IMR-90 (cell line): Measurements from ENCODE around the gene ARHGAP36. TPM values are rescaled to one million over a fixed set of nuclear protein-coding genes. Genes with fewer than 3 reads are reported as not detected.

Experiments used
- ATAC-seq: fragments of 200-7000 bp; cut with Tn5 transposase; 2 replicates; pipeline ENCODE4 v1.9.1; 2020; ENCODE audit warnings: low read depth, mild to moderate bottlenecking, moderate library complexity
- BruUV-seq: library from RNA; stranded (reverse); fragments of 400-500 nt; replicated peaks from 2 replicates; lab custom pipeline; 2021; lab: Mats Ljungman, UMichigan
- CTCF ChIA-PET: fragments of 300-600 bp; formaldehyde crosslinking; extraction: SDS; loops from one replicate; lab custom pipeline; 2021; ENCODE audit warnings: antibody characterized with exemption; lab: Yijun Ruan, JAX
- POLR2A ChIA-PET: fragments of 300-600 bp; sonication (Branson Sonifier 250); formaldehyde crosslinking; loops from one replicate; lab custom pipeline; 2022; ENCODE audit warnings: antibody characterized with exemption; ENCODE audit not compliant: unreplicated experiment; lab: Charles Lee
- DNase-seq: peaks from one replicate; pipeline ENCODE4 v3.0.0; 2013
- H2AFZ ChIP-seq: replicated peaks from 2 replicates; pipeline ENCODE3; 2013; ENCODE audit warnings: low read length, mild to moderate bottlenecking; ENCODE audit not compliant: poor library complexity
- H2AK5ac ChIP-seq: 2 replicates; pipeline ENCODE4 v1.6.1; 2013; ENCODE audit warnings: low read depth, low read length, inconsistent platforms
- H2AK9ac ChIP-seq: replicated peaks from 2 replicates; pipeline ENCODE3; 2013; ENCODE audit warnings: mild to moderate bottlenecking, low read depth, low read length, moderate library complexity; ENCODE audit not compliant: poor library complexity
- H2BK120ac ChIP-seq: 2 replicates; pipeline ENCODE4 v1.6.1; 2013; ENCODE audit warnings: low read depth, low read length, inconsistent platforms
- H2BK15ac ChIP-seq: 3 replicates; pipeline ENCODE4 v1.6.1; 2013; ENCODE audit warnings: low read depth, low read length, inconsistent platforms
- H2BK20ac ChIP-seq: 2 replicates; pipeline ENCODE4 v1.6.1; 2013; ENCODE audit warnings: low read depth, mild to moderate bottlenecking, inconsistent platforms, low read length, moderate library complexity
- H2BK5ac ChIP-seq: 2 replicates; pipeline ENCODE4 v1.6.1; 2013; ENCODE audit warnings: mild to moderate bottlenecking, low read depth, low read length, inconsistent platforms; ENCODE audit not compliant: poor library complexity, severe bottlenecking
- H3K14ac ChIP-seq: replicated peaks from 2 replicates; pipeline ENCODE4 v1.6.1; 2013; ENCODE audit warnings: low read depth, low read length, inconsistent platforms
- H3K18ac ChIP-seq: 2 replicates; pipeline ENCODE4 v1.6.1; 2013; ENCODE audit warnings: low read depth, low read length, control low read depth
- H3K23ac ChIP-seq: 2 replicates; pipeline ENCODE4 v1.6.1; 2013; ENCODE audit warnings: low read depth, low read length, inconsistent platforms
- H3K27ac ChIP-seq: 2 replicates; pipeline ENCODE4 v1.5.1; 2013; ENCODE audit warnings: mild to moderate bottlenecking, control low read depth, low read length; ENCODE audit not compliant: insufficient read depth
- H3K27me3 ChIP-seq: 2 replicates; pipeline ENCODE4 v1.6.1; 2013; ENCODE audit warnings: low read length; ENCODE audit not compliant: control insufficient read depth, insufficient read depth
- H3K36me3 ChIP-seq: 2 replicates; pipeline ENCODE4 v1.6.1; 2013; ENCODE audit warnings: low read length, mixed read lengths; ENCODE audit not compliant: control insufficient read depth, insufficient read depth
- H3K4ac ChIP-seq: 2 replicates; pipeline ENCODE4 v1.6.1; 2013; ENCODE audit warnings: low read depth, low read length, inconsistent platforms
- H3K4me1 ChIP-seq: 2 replicates; pipeline ENCODE4 v1.6.1; 2013; ENCODE audit warnings: low read length, mixed read lengths; ENCODE audit not compliant: control insufficient read depth, insufficient read depth
- H3K4me2 ChIP-seq: 2 replicates; pipeline ENCODE4 v1.6.1; 2013; ENCODE audit warnings: low read depth, mild to moderate bottlenecking, control low read depth, low read length, moderate library complexity
- H3K4me3 ChIP-seq: 2 replicates; pipeline ENCODE4 v1.5.1; 2013; ENCODE audit warnings: low read depth, mild to moderate bottlenecking, control low read depth, low read length, moderate library complexity; ENCODE audit not compliant: insufficient read depth
- H3K56ac ChIP-seq: 2 replicates; pipeline ENCODE4 v1.6.1; 2013; ENCODE audit warnings: low read length, inconsistent platforms; ENCODE audit not compliant: insufficient read depth; ENCODE audit errors: extremely low read depth
- H3K79me1 ChIP-seq, 2 experiments: 2 replicates each; pipeline ENCODE4 v1.6.1; 2013; ENCODE audit warnings: low read length in 2 of 2, inconsistent platforms in 1 of 2, low read depth in 1 of 2
- H3K9ac ChIP-seq: 2 replicates; pipeline ENCODE4 v1.6.1; 2013; ENCODE audit warnings: low read depth, low read length, control low read depth
- H3K9me1 ChIP-seq: 2 replicates; pipeline ENCODE4 v1.6.1; 2013; ENCODE audit warnings: low read length, inconsistent platforms; ENCODE audit not compliant: insufficient read depth
- H3K9me3 ChIP-seq: 2 replicates; pipeline ENCODE4 v1.6.1; 2013; ENCODE audit warnings: low read length; ENCODE audit not compliant: control insufficient read depth, insufficient read depth
- H4K20me1 ChIP-seq: 2 replicates; pipeline ENCODE4 v1.6.1; 2013; ENCODE audit warnings: low read length, inconsistent platforms; ENCODE audit not compliant: insufficient read depth
- H4K5ac ChIP-seq: 2 replicates; pipeline ENCODE4 v1.6.1; 2013; ENCODE audit warnings: mild to moderate bottlenecking, low read depth, low read length, control low read depth
- H4K8ac ChIP-seq, 2 experiments: 2 replicates each; pipeline ENCODE4 v1.6.1; 2013; ENCODE audit warnings: low read depth in 2 of 2, low read length in 2 of 2, control low read depth in 1 of 2, inconsistent platforms in 1 of 2
- H4K91ac ChIP-seq: 2 replicates; pipeline ENCODE4 v1.6.1; 2013; ENCODE audit warnings: low read depth, low read length, inconsistent platforms; ENCODE audit not compliant: insufficient read depth
- BHLHE40 ChIP-seq: fragments of 150-350 bp; IDR thresholded peaks from 2 replicates; pipeline ENCODE4 v1.6.1; 2016; ENCODE audit warnings: mild to moderate bottlenecking, low read depth, low read length
- CEBPB ChIP-seq: IDR thresholded peaks from 2 replicates; pipeline ENCODE4 v1.6.1; 2012; ENCODE audit warnings: low read depth, low read length, improper control_type of control experiment
- CHD1 ChIP-seq: IDR thresholded peaks from 2 replicates; pipeline ENCODE4 v1.6.1; 2012; ENCODE audit warnings: low read depth, low read length, improper control_type of control experiment
- CTCF ChIP-seq: conservative IDR thresholded peaks from 2 replicates; pipeline ENCODE4 v1.5.1; 2012; ENCODE audit warnings: mild to moderate bottlenecking, low read depth, low read length, improper control_type of control experiment
- ELK1 ChIP-seq: fragments of 150-350 bp; IDR thresholded peaks from 2 replicates; pipeline ENCODE4 v1.6.1; 2016; ENCODE audit warnings: low read depth, mild to moderate bottlenecking, low read length, moderate library complexity, borderline replicate concordance
- FOS ChIP-seq: fragments of 150-350 bp; IDR thresholded peaks from 2 replicates; pipeline ENCODE4 v1.6.1; 2016; ENCODE audit warnings: low read depth, low read length
- MAFK ChIP-seq: IDR thresholded peaks from 2 replicates; pipeline ENCODE4 v1.6.1; 2012; ENCODE audit warnings: low read depth, low read length, improper control_type of control experiment
- MAZ ChIP-seq: IDR thresholded peaks from 2 replicates; pipeline ENCODE4 v1.6.1; 2012; ENCODE audit warnings: low read depth, mild to moderate bottlenecking, low read length, improper control_type of control experiment, moderate library complexity, borderline replicate concordance
- MXI1 ChIP-seq: IDR thresholded peaks from 2 replicates; pipeline ENCODE4 v1.6.1; 2012; ENCODE audit warnings: low read depth, mild to moderate bottlenecking, low read length, moderate library complexity, borderline replicate concordance
- NFE2L2 ChIP-seq: fragments of 150-350 bp; IDR thresholded peaks from 2 replicates; pipeline ENCODE4 v1.6.1; 2016; ENCODE audit warnings: low read depth, mild to moderate bottlenecking, low read length
- POLR2A ChIP-seq: IDR thresholded peaks from 2 replicates; pipeline ENCODE4 v1.6.1; 2012; ENCODE audit warnings: mild to moderate bottlenecking, low read depth, low read length
- RAD21 ChIP-seq: IDR thresholded peaks from 2 replicates; pipeline ENCODE4 v1.6.1; 2012; ENCODE audit warnings: low read length, improper control_type of control experiment
- RCOR1 ChIP-seq: IDR thresholded peaks from 2 replicates; pipeline ENCODE4 v1.6.1; 2012; ENCODE audit warnings: mild to moderate bottlenecking, low read length, improper control_type of control experiment; ENCODE audit not compliant: insufficient replicate concordance
- RFX5 ChIP-seq: IDR thresholded peaks from 2 replicates; pipeline ENCODE4 v1.8.0; 2012; ENCODE audit warnings: low read depth, mild to moderate bottlenecking, low read length, moderate library complexity
- SMC3 ChIP-seq: fragments of 150-350 bp; IDR thresholded peaks from 2 replicates; pipeline ENCODE4 v1.6.1; 2016; ENCODE audit warnings: low read depth, mild to moderate bottlenecking, antibody characterized with exemption, low read length, moderate library complexity
- USF2 ChIP-seq: fragments of 150-350 bp; IDR thresholded peaks from 2 replicates; pipeline ENCODE4 v1.6.1; 2017; ENCODE audit warnings: mild to moderate bottlenecking, antibody characterized with exemption, low read length, low read depth
- WGBS, 2 experiments: methylation state at CpG; one replicate each; pipeline versions ENCODE4 v1.1.5 to v1.1.7; 2013; ENCODE audit warnings: missing lambda C conversion rate in 2 of 2; ENCODE audit not compliant: insufficient read length in 1 of 2; ENCODE audit errors: extremely low coverage in 2 of 2; 5-methylcytosine and 5-hydroxymethylcytosine counted together
- dilution Hi-C: fragments of 300-500 bp; cut with HindIII; formaldehyde crosslinking; loops from one replicate; pipeline ENCODE4 v1.14.3; 2018; ENCODE audit warnings: low sequenced_read_pairs; ENCODE audit not compliant: unreplicated experiment
- in situ Hi-C: fragments of 300-500 bp; cut with MboI; formaldehyde crosslinking; loops from 3 replicates; pipeline ENCODE4 v1.14.3; 2019; ENCODE audit warnings: low sequenced_read_pairs, inconsistent platforms, mixed read lengths
- intact Hi-C: fragments of 100-400 bp; cut with micrococcal nuclease; formaldehyde crosslinking; loops from 2 replicates; pipeline ENCODE4 v1.10.0; 2022
- polyA plus RNA-seq, 3 experiments: library from polyadenylated mRNA; depleted of rRNA; stranded (reverse); fragments of >200 nt; gene quantifications; 2 replicates each; pipeline ENCODE4 v1.2.3, GENCODE V29; 2012; ENCODE audit warnings: low replicate concordance in 1 of 3
- total RNA-seq: library from RNA; depleted of rRNA; stranded (reverse); fragments of >200 nt; gene quantifications from 2 replicates; pipeline ENCODE4 v1.2.3, GENCODE V29; 2012

ARHGAP36 gene
- total and polyA plus RNA-seq, 2 of the 4 experiments (the other 2 are of a cell fraction) = not detected

GRCh38 chrX:131045726-131046125 lies 12.4 kb upstream of the ARHGAP36 start:
- Histone ChIP-seq H2BK15ac (no peak overlapping the region), H3K36me3 (no peaks in the 10 kb centered on the region), H4K8ac (no peak overlapping the region), H3K27me3 (peaks cover 11% of the 10 kb centered on the region), H2BK5ac (no peak overlapping the region), H3K4me2 (no peak overlapping the region), H3K4ac (no peak overlapping the region), H3K18ac (no peak overlapping the region), H2BK120ac (no peak overlapping the region), H3K4me1 (no peaks in the 10 kb centered on the region), H2AK5ac (no peak overlapping the region), H2AFZ (no peak overlapping the region), H3K9ac (no peak overlapping the region), H2BK20ac (no peak overlapping the region), H4K20me1 (no peaks in the 10 kb centered on the region), H3K14ac (no peak overlapping the region), H4K91ac (no peak overlapping the region), H3K56ac (no peak overlapping the region), H3K79me1 (no peaks in the 10 kb centered on the region), H2AK9ac (no peak overlapping the region), H4K5ac (no peak overlapping the region), H3K27ac (no peak overlapping the region), H3K9me1 (no peaks in the 10 kb centered on the region), H3K9me3 (no peaks in the 10 kb centered on the region), H3K23ac (no peak overlapping the region), H3K4me3 (no peak overlapping the region)
- ChIA-PET POLR2A (no interaction called here), CTCF (no interaction called here)
- ATAC-seq (no peak), DNase-seq (no peak)
- in situ Hi-C loops = no loop called here
- dilution Hi-C loops = no loop called here
- intact Hi-C loops = no loop called here
- TF ChIP-seq RAD21 (no peak), MAZ (no peak), RCOR1 (no peak), RFX5 (no peak), MXI1 (no peak), FOS (no peak), POLR2A (no peak), BHLHE40 (no peak), CEBPB (no peak), SMC3 (no peak), NFE2L2 (no peak), CTCF (no peak), ELK1 (no peak), CHD1 (no peak), MAFK (no peak), USF2 (no peak)
- BruUV-seq = no TSS peak
- WGBS, 2 experiments = no CpG with 5 or more reads among the region's 5 CpGs
